Sciatic nerve (tissue), 2 donors: ENCODE results near the gene UNC5A. TPM values are rescaled to one million over a fixed set of nuclear protein-coding genes. Genes with fewer than 3 reads are reported as not detected.

ENCODE experiments used
- ATAC-seq: fragments of 200-7000 bp; cut with Tn5 transposase; one replicate; pipeline ENCODE4 v1.9.1; 2020; ENCODE audit warnings: mild to moderate bottlenecking, moderate library complexity
- DNase-seq: peaks from one replicate; pipeline ENCODE4 v3.0.0-alpha.2; 2020; ENCODE audit warnings: low spot score
- intact Hi-C: fragments of 100-400 bp; cut with DNase I; formaldehyde crosslinking; loops from one replicate; pipeline ENCODE4 v1.14.2; 2022
- total RNA-seq: library from RNA; stranded (reverse); fragmentation: NEBNext Ultra II Directional; extraction: Animal tissue kit (Norgen Biotek cat#: 25700); gene quantifications from one replicate; pipeline ENCODE4 v1.2.1, GENCODE V29; 2021
- donor health status: DM: no; HTN: no; CAD: no.
- donor health status: DM: no; HTN: no; CAD: no.

The UNC5A gene
- total RNA-seq, 1 donor from 2014 or later, result not detected

DNA sequence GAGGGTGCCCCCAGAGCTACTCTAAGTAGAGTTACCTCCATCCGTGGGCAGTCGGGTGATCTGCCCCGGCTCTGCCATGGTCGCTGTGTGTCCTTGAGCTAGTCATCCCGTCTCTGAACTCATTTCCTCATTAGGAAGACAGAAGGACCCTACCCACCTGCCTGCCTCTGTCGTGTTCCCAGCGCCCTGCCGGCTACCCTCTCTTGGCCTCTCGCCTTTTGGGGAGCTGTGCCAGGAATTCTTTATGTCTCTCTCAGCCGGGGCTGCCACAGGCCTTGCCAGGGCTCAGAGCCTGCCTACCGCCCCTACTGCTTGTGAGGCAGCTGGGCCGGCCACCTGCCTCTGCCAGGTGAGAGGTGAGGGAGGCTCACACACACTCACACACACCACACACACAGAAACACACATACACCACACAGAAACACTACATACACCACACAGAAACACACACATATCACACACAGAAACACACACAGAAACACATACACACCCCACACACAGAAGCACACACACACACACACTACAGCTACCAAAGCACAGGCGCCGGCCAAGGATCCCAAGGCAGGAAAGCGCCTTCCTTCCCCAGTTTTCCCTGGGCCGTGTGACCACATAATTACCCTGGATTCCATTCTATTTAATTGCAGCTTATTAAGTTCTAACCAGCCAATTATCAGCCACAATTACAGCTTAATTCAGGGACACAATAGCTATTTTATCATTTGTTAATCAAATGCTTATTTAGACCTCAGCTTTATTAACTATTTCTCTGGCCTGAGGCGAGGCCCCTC lies 41.7 kb downstream of the UNC5A start:
- no peak for DNase-seq
- intact Hi-C loops, result no loop called here
- ATAC-seq, result no peak

DNA sequence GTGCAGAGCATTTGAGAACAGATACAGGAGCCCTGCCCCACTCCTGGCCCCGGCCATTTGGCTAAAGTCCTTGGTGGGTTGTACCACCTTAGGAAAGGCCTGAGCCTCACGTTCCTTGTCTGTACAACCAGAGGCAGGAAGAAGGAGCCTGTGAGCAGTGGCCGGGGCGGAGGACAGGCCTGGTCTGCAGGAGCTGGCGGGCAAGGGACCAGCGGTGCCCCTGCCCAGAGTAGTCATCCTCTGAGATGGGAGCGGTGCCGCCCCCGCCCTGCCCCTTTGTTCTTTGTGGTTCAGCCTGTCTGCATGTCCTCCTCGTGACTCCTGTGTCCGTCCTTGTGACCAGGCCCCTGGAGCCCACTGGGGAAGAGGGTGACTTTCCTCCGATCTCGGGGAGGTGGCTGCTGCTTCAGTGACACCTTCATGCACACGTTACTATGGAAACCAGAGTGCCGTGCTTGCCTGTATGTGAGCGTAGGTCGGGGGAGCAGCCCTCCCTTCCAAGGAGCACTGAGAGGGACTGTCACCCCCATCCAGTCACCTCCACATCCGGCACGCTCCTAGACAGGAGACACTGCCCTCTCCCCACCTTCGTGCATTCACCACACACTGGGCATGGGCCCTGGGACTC lies 42.9 kb downstream of the UNC5A start:
- intact Hi-C loops, result no loop called here
- ATAC-seq (no peak), DNase-seq (no peak)

DNA sequence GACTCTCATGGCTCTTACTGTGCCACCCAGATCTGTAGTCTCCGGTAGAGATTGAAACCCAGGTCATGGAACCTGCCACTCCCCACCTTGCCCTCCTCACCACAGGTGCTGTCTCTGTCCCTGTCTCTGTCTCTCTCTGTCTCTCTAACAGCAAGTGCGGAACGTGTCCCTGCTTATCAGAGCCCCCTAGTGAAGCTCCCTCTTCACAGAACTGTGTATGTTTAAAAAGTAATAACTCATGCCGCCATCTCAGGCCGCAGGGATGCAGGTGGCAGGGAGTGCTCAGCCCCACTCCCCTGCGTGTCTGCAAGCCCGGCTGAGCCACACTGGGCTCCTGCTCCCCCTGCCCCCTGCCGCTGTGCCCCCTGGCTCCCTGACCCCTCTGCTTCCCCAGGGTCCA lies 43.8 kb downstream of the UNC5A start:
- ATAC-seq (no peak), DNase-seq (no peak)
- intact Hi-C loops, result no loop called here

DNA sequence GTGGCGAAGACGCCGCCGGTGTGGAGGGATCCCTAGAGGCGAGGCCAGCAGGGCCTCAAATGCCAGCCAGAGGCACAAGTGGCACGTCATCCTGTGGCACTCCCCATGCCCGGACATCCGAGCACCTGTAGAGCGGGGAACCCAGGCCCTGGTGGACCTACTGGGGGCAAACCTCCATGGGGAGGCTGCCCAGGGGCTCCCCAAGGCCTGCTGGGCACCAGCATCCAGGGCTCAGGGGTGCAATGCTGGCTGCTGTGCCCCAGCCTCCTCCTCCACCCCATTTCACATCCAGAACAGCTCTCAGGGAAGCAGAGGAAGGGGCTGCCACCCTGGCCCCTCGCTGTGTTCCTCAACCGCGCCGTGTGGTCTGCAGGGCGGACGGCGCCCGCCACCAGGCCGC lies 45.2 kb downstream of the UNC5A start:
- DNase-seq (no peak), ATAC-seq (no peak)
- intact Hi-C loops, result no loop called here

DNA sequence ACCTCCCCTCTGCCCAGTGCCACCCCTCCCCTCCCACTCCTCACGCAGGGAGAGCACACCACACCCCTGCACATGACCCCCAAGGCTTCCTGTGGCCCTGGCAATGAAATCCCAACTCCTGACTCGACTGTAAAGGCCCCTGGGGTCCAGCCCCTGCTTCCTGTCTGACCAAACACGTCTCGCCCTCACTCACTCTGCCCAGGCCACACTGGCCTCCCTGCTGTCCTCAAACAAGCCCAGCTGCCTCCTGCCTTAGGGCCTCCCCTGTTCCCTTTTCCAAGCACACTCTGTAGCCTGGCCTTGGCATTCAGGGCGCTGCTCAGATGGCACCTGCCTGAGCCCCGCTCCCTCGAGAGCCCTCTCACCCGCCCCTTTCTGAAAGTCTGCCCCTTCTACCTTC lies 46.4 kb downstream of the UNC5A start:
- no peak for DNase-seq
- intact Hi-C loops, result no loop called here
- ATAC-seq, result no peak

DNA sequence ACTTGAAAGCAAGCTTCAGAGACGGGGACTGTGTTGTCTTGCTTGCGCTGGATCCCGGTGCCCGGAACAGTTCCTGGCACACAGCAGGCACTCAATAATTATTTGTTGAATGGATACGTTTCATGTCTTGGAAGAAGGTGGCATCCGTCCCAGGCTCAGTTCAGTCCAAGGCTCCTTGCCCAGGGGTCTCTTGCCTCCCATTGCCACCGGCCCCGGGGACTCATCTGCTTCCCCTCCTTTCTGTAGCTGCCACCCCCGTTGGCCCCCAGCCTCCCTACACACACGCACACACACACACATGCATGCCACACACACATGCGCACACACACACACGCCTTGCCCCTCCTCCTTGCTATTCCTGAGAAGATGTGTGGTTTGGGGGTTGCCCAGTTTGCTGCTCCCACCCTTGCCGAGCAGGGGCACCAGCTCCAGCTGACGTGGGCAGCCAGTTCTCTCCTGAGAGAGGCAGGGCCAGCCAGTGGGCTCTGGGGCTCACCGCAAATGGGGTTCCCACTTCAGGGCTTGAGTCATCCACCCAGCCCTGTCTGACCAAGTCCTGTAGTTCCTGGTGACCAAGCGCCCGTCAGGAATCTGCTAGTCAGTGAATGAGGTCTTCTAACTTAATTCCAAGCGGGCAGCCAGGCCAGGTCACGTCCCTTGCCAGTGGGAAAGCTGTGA lies 47.0 kb downstream of the UNC5A start:
- intact Hi-C loops, result no loop called here

DNA sequence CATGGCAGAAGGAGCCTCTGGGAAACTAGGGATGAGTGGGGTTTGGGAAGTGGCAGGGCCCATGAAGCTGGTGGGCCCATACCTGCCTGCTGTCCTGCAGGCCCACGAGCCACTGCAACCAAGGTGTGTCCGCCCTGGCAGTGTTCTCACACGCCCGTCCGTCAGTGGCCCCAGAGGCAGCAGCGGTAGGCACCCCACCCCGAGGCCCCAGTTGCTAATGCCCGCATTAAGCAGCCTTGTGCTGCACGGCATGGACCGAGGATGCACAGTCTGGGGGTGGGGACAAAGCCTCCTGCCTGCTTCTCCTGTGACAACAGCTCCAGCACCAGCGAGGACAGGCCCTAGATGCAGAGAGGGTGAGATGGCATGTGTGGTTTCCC lies 47.5 kb downstream of the UNC5A start:
- ATAC-seq, result no peak
- DNase-seq, result no peak
- intact Hi-C loops, result no loop called here

More for the DNA sequence above, 47.0 kb downstream of the UNC5A start:
- ATAC-seq, result no peak
- DNase-seq, result no peak

DNA sequence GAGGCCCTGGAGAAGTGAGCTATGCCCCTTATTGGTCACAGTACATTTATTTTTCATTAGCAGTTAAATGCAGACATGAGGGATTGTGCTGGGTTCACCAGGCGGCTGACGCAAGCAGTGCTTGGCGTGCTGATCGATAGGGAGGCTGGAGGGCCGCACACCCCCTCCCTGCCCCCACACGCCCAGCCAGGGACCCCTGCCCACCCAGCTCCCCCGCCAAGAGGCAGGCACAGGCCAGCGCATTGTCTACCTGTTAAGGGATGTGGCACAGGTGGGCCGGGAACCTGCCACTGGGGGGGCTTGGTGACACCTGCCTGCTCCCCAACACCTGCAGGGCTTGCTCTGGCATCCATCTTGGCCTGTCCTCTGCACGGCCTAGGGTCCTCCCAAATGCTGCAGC lies 49.6 kb downstream of the UNC5A start:
- ATAC-seq (no peak), DNase-seq (no peak)
- intact Hi-C loops, result no loop called here

DNA sequence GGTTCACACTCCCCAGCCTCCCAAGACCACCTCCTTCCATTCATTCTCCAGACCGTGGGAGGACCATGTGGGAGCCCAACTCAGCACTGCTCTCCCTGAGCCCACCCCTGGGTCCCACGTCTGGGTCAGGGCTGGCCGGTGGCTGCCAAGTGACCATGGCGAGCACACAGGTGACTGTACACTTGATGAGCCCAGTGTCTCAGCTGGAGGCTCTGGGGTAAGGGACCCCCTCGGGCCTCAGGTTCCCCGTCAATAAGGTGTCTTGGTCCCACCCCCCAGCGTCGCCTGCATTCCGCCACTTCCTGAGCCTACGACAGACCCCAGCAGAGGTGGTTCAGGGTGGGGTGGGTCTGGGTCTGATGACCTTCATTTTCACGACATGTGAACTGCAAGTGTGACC lies 50.0 kb downstream of the UNC5A start:
- intact Hi-C loops, result no loop called here
- no peak for ATAC-seq

DNA sequence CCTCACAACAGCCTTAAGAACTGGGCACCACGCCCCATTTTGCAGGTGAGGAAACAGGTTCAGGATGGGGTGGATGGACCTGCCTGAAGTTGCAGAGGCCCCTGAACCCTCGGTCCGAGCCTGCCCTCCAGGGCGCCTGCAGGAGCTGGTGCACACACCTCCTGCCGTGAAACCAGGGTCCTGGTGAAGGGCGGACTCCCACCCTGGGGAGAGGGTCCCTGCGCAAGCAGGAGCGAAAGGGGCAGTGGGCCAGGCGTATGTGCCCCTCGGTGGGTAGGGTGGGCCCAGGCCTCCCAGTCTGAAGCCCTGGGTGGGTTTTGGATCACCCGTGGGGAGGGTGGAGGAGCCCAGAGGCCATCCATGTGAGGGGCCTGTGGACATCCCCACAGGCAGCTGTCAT lies 50.9 kb downstream of the UNC5A start:
- ATAC-seq (no peak), DNase-seq (no peak)
- intact Hi-C loops, result no loop called here

More for the DNA sequence above, 50.0 kb downstream of the UNC5A start:
- DNase-seq, result no peak

DNA sequence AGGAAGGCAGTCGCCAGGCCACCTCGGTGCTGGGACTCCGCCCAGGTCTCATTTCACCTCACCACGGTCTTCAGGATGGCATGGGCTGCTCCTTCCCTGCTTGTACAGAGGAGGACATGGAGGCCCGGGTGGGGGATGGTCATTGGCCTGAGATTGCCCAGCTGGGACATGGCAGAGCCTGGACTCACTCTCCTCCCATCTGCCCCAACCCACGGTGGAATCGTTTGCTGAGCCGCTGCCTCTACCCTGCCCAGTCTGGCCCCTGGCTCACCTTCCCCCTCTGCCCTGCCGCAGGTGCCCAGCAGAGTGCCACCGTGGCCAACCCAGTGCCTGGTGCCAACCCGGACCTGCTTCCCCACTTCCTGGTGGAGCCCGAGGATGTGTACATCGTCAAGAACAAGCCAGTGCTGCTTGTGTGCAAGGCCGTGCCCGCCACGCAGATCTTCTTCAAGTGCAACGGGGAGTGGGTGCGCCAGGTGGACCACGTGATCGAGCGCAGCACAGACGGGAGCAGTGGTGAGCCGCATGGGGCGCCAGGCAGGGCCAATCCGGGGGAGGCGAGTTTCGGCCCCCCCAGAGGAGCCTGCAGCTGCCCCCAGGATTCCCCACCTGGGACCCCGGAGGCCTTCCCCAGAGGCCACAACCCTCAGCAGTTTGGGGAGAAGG lies 52.1 kb downstream of the UNC5A start:
- no peak for ATAC-seq
- no peak for DNase-seq
- intact Hi-C loops, result no loop called here

DNA sequence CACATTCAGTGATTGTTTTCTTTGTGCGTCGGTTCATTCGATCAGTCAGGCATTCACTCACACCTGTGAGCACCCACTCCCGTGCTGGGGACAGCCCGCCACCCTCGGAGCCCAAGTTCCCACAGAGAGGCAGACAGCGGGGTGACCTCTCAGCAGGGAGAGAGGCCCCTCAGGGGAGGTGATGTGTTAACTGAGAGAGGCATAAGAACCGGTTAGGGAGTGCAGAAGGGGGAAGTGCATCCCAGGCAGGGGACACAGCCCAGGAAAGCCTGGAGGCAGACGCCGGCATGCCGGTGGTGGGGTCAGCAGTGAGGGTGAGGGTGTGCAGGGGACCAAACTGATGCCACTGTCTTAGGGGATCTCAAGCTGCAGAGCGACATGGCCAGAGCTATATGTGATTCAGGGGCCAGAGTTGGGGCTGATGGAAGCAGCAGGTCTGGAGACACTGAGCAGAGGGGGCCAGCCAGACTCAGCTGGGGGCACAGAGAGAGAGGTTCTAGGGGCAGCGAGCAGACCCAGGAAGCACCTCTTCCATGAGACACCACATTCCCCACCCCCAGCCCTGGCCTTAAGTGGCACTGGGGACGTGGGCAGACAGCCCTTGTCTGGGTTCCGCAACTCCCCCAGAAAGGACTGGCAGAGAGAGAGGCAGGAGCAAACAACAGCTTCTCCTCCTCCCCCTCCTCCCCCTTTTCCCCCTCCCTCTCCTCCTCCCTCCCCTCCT lies 52.8 kb downstream of the UNC5A start:
- ATAC-seq, result no peak
- DNase-seq, result no peak
- intact Hi-C loops, result no loop called here

DNA sequence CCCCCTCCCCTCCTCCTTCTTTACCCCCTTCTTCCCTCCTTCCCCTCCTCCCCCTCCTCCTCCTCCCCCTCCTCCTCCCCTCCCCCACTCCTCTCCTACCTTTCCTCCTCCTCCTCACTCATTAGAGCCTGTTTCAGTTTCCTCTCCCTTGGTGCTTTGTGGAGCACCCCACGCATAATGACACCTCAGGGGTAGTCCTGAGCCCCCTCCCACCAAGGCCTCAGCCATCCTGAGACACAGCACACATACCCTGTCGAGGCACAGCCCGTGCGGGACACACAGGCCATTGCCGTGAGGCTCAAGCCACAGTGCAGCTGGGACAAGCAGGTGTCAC lies 53.4 kb downstream of the UNC5A start:
- no peak for DNase-seq
- intact Hi-C loops, result no loop called here
- no peak for ATAC-seq

DNA sequence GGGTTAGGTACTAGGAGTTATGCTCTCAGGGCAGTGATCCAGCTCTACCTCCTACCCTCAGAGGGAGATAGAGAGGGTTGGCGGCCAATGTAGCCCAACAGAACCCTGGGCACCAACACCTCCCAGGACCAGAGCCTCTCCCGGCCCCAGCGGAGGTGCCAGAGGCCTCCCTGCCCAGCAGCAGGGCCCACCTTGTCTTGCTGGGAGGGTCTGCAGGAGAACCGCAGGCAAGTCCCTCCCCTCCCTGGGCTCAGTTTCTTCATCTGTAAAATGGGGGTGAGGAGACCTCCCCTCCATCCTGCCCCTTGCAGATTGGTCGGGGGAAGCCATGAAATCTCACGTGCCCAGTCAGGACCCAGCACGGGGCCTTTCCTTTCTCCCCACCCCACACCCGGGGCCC lies 54.4 kb downstream of the UNC5A start:
- intact Hi-C loops, result no loop called here
- DNase-seq (no peak), ATAC-seq (no peak)

DNA sequence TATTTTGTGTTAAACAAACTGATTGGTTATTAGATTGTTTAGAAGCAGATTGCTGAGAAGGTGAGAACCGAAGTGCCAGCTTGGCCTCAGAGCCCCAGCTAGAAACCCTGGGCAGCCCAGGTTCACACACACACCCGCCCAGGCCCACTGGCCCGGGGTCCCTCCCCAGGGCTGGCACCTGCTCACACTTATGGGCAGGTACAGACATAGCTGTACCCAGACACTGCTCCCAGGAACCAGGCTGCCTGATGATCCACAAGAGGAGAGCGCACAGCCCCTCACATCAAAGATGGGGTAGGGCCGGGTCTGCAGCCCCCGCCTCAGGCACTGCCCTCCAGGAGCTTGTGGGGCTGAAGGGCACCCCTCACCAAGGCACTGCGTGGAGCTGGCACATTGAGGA lies 55.6 kb downstream of the UNC5A start:
- intact Hi-C loops, result no loop called here
- ATAC-seq, result no peak

DNA sequence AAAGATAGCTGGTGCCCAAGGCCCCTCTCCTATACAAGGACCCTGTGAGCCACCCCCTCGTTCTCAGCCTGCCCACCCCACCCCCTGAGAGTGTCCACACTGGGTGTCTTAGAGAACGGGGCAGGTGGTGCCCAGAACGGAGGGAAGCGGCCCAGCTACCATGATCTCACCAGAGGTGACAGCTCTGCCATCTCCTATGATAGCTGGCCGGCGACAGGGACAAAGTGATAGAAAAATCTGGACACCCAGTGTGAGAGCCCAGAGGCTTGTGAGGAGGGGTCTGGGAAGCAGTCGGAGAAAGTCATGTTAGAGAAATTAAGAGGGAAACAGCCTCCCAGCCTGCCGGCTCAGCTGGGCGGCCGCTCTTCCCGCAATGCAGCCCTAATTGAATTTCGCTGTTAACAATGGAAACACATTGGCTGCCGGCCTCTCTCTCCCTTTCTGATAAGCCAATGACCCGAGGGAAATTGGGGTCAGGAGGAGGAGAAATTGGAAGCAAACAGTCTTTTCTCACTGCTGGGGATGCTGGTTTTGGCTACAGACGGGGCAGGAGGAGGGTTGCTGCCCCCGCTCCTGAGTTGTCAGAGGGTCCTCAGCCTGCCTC lies 56.5 kb downstream of the UNC5A start:
- ATAC-seq (no peak), DNase-seq (no peak)
- intact Hi-C loops, result no loop called here

More for the DNA sequence above, 55.6 kb downstream of the UNC5A start:
- no peak for DNase-seq

DNA sequence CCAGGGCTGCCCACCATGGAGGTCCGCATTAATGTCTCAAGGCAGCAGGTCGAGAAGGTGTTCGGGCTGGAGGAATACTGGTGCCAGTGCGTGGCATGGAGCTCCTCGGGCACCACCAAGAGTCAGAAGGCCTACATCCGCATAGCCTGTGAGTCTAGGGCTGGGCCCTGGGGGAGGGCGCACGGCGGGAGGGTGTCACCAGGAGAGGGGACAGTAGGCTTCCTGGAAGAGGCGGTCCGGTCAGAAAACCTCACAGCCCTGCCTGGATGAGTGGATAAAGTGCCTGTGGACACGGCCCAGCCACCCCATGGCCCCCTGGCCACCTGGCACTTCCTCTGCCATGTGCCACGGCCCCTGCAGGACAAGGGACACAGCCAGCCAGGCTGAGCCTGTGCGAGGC lies 57.8 kb downstream of the UNC5A start:
- no peak for ATAC-seq
- DNase-seq, result no peak

DNA sequence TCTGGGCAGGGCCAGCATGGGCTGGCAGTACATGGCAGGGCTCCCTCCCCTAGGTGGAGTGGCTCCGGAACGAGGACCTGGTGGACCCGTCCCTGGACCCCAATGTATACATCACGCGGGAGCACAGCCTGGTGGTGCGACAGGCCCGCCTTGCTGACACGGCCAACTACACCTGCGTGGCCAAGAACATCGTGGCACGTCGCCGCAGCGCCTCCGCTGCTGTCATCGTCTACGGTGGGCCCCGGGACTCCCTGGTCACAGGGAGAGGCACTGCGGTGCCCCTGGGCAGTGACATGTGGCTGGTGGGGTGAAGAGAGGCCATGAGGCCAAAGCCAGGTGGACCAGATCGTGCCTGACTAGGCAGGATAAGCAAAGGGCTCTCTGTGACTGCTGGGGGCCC lies 58.4 kb downstream of the UNC5A start:
- intact Hi-C loops, result no loop called here
- ATAC-seq, result no peak

More for the DNA sequence above, 57.8 kb downstream of the UNC5A start:
- intact Hi-C loops, result no loop called here

DNA sequence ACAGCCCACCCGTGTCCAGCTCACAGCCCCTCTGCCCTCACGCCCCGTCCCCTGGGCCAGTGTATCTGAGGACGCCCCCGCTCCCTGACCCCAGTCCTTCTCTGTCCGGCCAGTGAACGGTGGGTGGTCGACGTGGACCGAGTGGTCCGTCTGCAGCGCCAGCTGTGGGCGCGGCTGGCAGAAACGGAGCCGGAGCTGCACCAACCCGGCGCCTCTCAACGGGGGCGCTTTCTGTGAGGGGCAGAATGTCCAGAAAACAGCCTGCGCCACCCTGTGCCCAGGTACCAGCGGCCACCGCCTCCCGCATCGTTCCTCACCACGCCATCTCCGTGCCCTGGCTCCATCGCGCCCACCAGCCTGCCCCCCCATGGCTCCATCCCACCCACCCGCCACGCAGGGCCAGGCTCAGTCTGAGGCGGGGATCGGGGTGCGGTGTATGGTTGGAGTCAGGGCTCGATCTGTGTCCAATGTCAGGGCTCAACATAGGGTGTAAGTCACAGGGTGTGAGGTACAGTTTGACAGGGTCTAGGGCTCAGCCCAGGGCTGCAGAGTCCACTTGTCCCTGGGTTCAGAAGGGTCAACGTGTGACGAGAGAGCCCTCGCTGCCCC lies 59.2 kb downstream of the UNC5A start:
- intact Hi-C loops, result no loop called here
- no peak for DNase-seq
- ATAC-seq, result no peak

More for the DNA sequence above, 58.4 kb downstream of the UNC5A start:
- no peak for DNase-seq
